Upper lobe of left lung (tissue), 4 donors: ENCODE results near the gene DRAXIN.

ENCODE experiments used
- EP300 ChIP-seq, 4 donors: sonication (generic); formaldehyde crosslinking; IDR thresholded peaks; one replicate each; pipeline ENCODE4 v1.5.1; 2017; ENCODE audit warnings: antibody characterized with exemption in 4 of 4, control low read depth in 2 of 4
- TF ChIP-seq, protein P1 (sequence below), 6 experiments: fragments of 450-650 bp in 4 of 6; fragments of 200-600 bp in 2 of 6; sonication (generic) in 2 of 6; IDR thresholded peaks; one replicate each; pipeline ENCODE4 v1.5.1; 2016 to 2019; ENCODE audit warnings: antibody characterized with exemption in 6 of 6

DNA sequence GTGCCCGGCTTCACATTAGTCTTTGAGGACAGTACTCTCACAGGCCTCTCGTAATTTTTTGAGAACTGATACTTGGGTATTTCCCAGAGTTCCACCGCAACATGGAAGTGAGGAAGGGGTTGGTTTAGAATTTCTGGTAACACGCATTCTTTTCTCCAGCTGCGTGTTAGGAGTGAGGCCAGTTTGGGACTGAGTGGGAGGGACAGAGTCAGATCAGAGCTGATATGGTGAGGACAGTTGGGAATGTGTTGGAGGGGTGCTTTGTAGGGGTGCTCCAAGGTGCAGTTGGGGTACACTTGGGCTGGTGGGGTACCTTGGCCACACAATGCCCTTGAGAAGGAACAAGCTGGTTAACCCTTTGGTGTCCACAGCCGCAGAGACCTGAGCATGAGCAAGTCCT, 20.8 kb upstream of the DRAXIN start:
- TF ChIP-seq, protein P1, sequence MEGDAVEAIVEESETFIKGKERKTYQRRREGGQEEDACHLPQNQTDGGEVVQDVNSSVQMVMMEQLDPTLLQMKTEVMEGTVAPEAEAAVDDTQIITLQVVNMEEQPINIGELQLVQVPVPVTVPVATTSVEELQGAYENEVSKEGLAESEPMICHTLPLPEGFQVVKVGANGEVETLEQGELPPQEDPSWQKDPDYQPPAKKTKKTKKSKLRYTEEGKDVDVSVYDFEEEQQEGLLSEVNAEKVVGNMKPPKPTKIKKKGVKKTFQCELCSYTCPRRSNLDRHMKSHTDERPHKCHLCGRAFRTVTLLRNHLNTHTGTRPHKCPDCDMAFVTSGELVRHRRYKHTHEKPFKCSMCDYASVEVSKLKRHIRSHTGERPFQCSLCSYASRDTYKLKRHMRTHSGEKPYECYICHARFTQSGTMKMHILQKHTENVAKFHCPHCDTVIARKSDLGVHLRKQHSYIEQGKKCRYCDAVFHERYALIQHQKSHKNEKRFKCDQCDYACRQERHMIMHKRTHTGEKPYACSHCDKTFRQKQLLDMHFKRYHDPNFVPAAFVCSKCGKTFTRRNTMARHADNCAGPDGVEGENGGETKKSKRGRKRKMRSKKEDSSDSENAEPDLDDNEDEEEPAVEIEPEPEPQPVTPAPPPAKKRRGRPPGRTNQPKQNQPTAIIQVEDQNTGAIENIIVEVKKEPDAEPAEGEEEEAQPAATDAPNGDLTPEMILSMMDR (IDR thresholded peaks at IDR 0.05), result no peak
- no peak for TF ChIP-seq EP300 (IDR thresholded peaks at IDR 0.05)
